HepG2 (cell line): ENCODE measurements around the gene B3GNT9. TPM values are rescaled to one million over a fixed set of nuclear protein-coding genes. Genes with fewer than 3 reads are reported as not detected.

Experiments
- BRCA1 ChIP-seq: sonication (generic); formaldehyde crosslinking; IDR thresholded peaks from 2 replicates; pipeline ENCODE4 v1.4.0; 2020; ENCODE audit warnings: missing genetic modification reagents
- BRD4 ChIP-seq: sonication (generic); formaldehyde crosslinking; IDR thresholded peaks from 2 replicates; pipeline ENCODE4 v1.4.0; 2020; ENCODE audit warnings: missing genetic modification reagents
- GZF1 ChIP-seq: sonication (generic); formaldehyde crosslinking; IDR thresholded peaks from 2 replicates; pipeline ENCODE4 v1.5.1; 2020; ENCODE audit warnings: mild to moderate bottlenecking, missing genetic modification reagents
- HNF4A ChIP-seq: sonication (generic); formaldehyde crosslinking; IDR thresholded peaks from 2 replicates; pipeline ENCODE4 v1.4.0; 2020; ENCODE audit warnings: missing genetic modification reagents
- JDP2 ChIP-seq: sonication (generic); formaldehyde crosslinking; IDR thresholded peaks from 2 replicates; pipeline ENCODE4 v1.8.1; 2022; ENCODE audit warnings: missing genetic modification reagents, borderline replicate concordance
- JUNB ChIP-seq: sonication (generic); formaldehyde crosslinking; IDR thresholded peaks from 2 replicates; pipeline ENCODE4 v1.8.0; 2022; ENCODE audit warnings: missing genetic modification reagents, mild to moderate bottlenecking, borderline replicate concordance
- NRL ChIP-seq: sonication (generic); formaldehyde crosslinking; IDR thresholded peaks from 2 replicates; pipeline ENCODE4 v1.5.0; 2020; ENCODE audit warnings: missing genetic modification reagents, mild to moderate bottlenecking, moderate library complexity, borderline replicate concordance
- PAWR ChIP-seq: sonication (generic); formaldehyde crosslinking; IDR thresholded peaks from 2 replicates; pipeline ENCODE4 v1.4.0; 2020; ENCODE audit warnings: missing genetic modification reagents, mild to moderate bottlenecking, borderline replicate concordance
- PRMT3 ChIP-seq: sonication (generic); formaldehyde crosslinking; IDR thresholded peaks from 2 replicates; pipeline ENCODE4 v1.8.1; 2022; ENCODE audit warnings: low read depth, mild to moderate bottlenecking, moderate library complexity, missing genetic modification reagents, borderline replicate concordance
- SOX6 ChIP-seq, 2 experiments: fragments of 450-650 bp in 1 of 2; sonication (generic) in 1 of 2; formaldehyde crosslinking in 1 of 2; IDR thresholded peaks; 2 replicates each; pipeline versions ENCODE4 v1.4.0 to v1.6.1; 2017 to 2020; ENCODE audit warnings: antibody characterized with exemption in 1 of 2, mild to moderate bottlenecking in 1 of 2, missing genetic modification reagents in 1 of 2
- SP1 ChIP-seq, 2 experiments: fragments of 450-650 bp in 1 of 2; sonication (generic) in 1 of 2; formaldehyde crosslinking in 1 of 2; IDR thresholded peaks; 2 replicates each; pipeline versions ENCODE4 v1.4.0 to v1.6.1; 2016 to 2020; ENCODE audit warnings: missing genetic modification reagents in 1 of 2
- XRCC5 ChIP-seq: fragments of 200-400 bp; formaldehyde crosslinking; optimal IDR thresholded peaks from 2 replicates; pipeline ENCODE3; 2017; ENCODE audit warnings: mild to moderate bottlenecking, low read length
- ZBTB7B ChIP-seq: sonication (generic); formaldehyde crosslinking; IDR thresholded peaks from 2 replicates; pipeline ENCODE4 v1.4.0; 2020; ENCODE audit warnings: missing genetic modification reagents
- ZNF274 ChIP-seq: sonication (generic); formaldehyde crosslinking; IDR thresholded peaks from 2 replicates; pipeline ENCODE4 v1.5.1; 2020; ENCODE audit warnings: mild to moderate bottlenecking, missing genetic modification reagents
- ZNF34 ChIP-seq: sonication (generic); formaldehyde crosslinking; IDR thresholded peaks from 2 replicates; pipeline ENCODE4 v1.4.0; 2020; ENCODE audit warnings: mild to moderate bottlenecking, missing genetic modification reagents, borderline replicate concordance
- ZNF382 ChIP-seq: sonication (generic); formaldehyde crosslinking; IDR thresholded peaks from 2 replicates; pipeline ENCODE4 v1.5.0; 2020; ENCODE audit warnings: missing genetic modification reagents, mild to moderate bottlenecking, borderline replicate concordance
- ZNF749 ChIP-seq: sonication (generic); formaldehyde crosslinking; IDR thresholded peaks from 2 replicates; pipeline ENCODE4 v1.8.0; 2022; ENCODE audit warnings: mild to moderate bottlenecking, missing genetic modification reagents, moderate library complexity, borderline replicate concordance
- ZNF782 ChIP-seq: sonication (generic); formaldehyde crosslinking; IDR thresholded peaks from 2 replicates; pipeline ENCODE4 v1.4.0; 2020; ENCODE audit warnings: missing genetic modification reagents, mild to moderate bottlenecking, borderline replicate concordance
- ZNF839 ChIP-seq: sonication (generic); formaldehyde crosslinking; IDR thresholded peaks from 2 replicates; pipeline ENCODE4 v1.4.0; 2020; ENCODE audit warnings: missing genetic modification reagents, mild to moderate bottlenecking, borderline replicate concordance
- ZSCAN21 ChIP-seq: sonication (generic); formaldehyde crosslinking; IDR thresholded peaks from 2 replicates; pipeline ENCODE4 v1.8.0; 2022; ENCODE audit warnings: mild to moderate bottlenecking, missing genetic modification reagents, moderate library complexity, borderline replicate concordance
- polyA plus RNA-seq, 8 experiments: library from polyadenylated mRNA; depleted of rRNA in 3 of 8; stranded (reverse) in 7 of 8; unstranded in 1 of 8; fragments of >200 nt; fragmentation: Illumina TruSeq in 4 of 8; extraction: Trizol in 4 of 8; gene quantifications; 2 replicates each; pipeline versions ENCODE4 v1.2.1 to v1.2.3, GENCODE V29; 2011 to 2016; ENCODE audit warnings: low read depth in 4 of 8, missing spikeins in 1 of 8, mixed read lengths in 1 of 8; ENCODE audit not compliant: insufficient read depth in 1 of 8
- total RNA-seq, 5 experiments: library from RNA; depleted of rRNA; stranded (reverse); fragments of >200 nt; fragmentation: Illumina TruSeq; extraction: Trizol; gene quantifications; 2 replicates each; pipeline ENCODE4 v1.2.3, GENCODE V29; 2016; ENCODE audit warnings: low read depth in 1 of 5
- TF ChIP-seq, protein P1 (sequence below): sonication (generic); formaldehyde crosslinking; IDR thresholded peaks from 2 replicates; pipeline ENCODE4 v1.5.0; 2020; ENCODE audit warnings: missing genetic modification reagents, mild to moderate bottlenecking, borderline replicate concordance
- TF ChIP-seq, protein P2 (sequence below): sonication (generic); formaldehyde crosslinking; IDR thresholded peaks from 2 replicates; pipeline ENCODE4 v1.4.0; 2020; ENCODE audit warnings: missing genetic modification reagents
- TF ChIP-seq, protein P3 (sequence below): sonication (generic); formaldehyde crosslinking; IDR thresholded peaks from 2 replicates; pipeline ENCODE4 v1.8.0; 2022; ENCODE audit warnings: mild to moderate bottlenecking, missing genetic modification reagents, moderate library complexity

The B3GNT9 gene
- total and polyA plus RNA-seq, 2 of the 13 experiments (the other 11 are each of a cell fraction or from before 2014, with no cell fraction given) = 1.5 to 3.1 TPM

DNA sequence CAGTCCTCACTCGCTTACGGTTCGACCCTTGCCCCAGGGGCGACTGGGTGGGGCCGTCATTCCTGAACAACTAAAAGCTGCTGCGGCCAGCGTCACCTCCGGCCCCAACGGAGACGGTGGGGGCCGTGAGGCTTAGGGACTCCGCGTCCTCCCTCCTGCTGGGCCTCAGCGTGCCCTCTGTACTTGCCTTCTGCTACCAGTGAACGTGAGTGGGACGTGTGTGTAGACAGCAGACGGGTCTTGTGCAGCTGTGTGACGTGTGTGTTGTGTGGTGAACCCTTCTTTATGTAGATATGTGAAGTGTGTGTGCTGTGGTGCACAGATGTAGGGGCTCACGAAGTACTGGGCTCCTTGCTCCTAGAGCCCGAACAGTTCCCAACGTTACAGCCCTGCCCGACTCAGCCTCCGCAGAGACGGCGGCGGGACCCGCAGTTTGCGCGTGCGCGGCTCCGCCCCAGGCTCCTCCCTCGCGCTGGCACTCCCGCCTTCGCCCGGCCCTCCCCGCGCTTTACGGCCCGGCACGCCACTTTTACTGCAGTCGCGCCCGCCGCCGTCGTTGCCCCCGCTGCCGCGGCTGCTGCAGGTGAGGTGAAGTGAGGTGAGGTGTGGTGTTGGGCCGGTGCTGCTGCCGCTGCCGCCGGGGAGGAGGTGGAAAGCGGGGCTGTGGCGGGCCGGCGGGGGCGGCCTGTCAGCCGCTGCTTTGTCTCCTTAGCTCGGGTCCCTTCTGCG is 41.2 kb downstream of the B3GNT9 start, which contains the start of gene PHAF1 (continued):
- TF ChIP-seq, protein P1, sequence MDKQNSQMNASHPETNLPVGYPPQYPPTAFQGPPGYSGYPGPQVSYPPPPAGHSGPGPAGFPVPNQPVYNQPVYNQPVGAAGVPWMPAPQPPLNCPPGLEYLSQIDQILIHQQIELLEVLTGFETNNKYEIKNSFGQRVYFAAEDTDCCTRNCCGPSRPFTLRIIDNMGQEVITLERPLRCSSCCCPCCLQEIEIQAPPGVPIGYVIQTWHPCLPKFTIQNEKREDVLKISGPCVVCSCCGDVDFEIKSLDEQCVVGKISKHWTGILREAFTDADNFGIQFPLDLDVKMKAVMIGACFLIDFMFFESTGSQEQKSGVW (CRISPR knock-in tag) = peak; percentile 90; the same call in 1 of the 2 replicates
- TF ChIP-seq PAWR (CRISPR knock-in tag) = no peak; the same call in 1 of the 2 replicates
- TF ChIP-seq, protein P2, sequence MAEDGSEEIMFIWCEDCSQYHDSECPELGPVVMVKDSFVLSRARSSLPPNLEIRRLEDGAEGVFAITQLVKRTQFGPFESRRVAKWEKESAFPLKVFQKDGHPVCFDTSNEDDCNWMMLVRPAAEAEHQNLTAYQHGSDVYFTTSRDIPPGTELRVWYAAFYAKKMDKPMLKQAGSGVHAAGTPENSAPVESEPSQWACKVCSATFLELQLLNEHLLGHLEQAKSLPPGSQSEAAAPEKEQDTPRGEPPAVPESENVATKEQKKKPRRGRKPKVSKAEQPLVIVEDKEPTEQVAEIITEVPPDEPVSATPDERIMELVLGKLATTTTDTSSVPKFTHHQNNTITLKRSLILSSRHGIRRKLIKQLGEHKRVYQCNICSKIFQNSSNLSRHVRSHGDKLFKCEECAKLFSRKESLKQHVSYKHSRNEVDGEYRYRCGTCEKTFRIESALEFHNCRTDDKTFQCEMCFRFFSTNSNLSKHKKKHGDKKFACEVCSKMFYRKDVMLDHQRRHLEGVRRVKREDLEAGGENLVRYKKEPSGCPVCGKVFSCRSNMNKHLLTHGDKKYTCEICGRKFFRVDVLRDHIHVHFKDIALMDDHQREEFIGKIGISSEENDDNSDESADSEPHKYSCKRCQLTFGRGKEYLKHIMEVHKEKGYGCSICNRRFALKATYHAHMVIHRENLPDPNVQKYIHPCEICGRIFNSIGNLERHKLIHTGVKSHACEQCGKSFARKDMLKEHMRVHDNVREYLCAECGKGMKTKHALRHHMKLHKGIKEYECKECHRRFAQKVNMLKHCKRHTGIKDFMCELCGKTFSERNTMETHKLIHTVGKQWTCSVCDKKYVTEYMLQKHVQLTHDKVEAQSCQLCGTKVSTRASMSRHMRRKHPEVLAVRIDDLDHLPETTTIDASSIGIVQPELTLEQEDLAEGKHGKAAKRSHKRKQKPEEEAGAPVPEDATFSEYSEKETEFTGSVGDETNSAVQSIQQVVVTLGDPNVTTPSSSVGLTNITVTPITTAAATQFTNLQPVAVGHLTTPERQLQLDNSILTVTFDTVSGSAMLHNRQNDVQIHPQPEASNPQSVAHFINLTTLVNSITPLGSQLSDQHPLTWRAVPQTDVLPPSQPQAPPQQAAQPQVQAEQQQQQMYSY (CRISPR knock-in tag) = 0 out of 2 replicates have a peak, but pooled peaks have one; percentile 21
- TF ChIP-seq JUNB (CRISPR knock-in tag) = no peak; the same call in 1 of the 2 replicates
- peak; percentile 62; the same call in 1 of the 2 replicates for TF ChIP-seq BRCA1 (CRISPR knock-in tag)
- TF ChIP-seq ZSCAN21 (CRISPR knock-in tag) = peak; percentile 86
- TF ChIP-seq, protein P3, sequence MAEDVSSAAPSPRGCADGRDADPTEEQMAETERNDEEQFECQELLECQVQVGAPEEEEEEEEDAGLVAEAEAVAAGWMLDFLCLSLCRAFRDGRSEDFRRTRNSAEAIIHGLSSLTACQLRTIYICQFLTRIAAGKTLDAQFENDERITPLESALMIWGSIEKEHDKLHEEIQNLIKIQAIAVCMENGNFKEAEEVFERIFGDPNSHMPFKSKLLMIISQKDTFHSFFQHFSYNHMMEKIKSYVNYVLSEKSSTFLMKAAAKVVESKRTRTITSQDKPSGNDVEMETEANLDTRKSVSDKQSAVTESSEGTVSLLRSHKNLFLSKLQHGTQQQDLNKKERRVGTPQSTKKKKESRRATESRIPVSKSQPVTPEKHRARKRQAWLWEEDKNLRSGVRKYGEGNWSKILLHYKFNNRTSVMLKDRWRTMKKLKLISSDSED (CRISPR knock-in tag) = no peak
- peak; percentile 88; the same call in 1 of the 2 replicates for TF ChIP-seq ZBTB7B
- no peak; the same call in 1 of the 2 replicates for TF ChIP-seq ZNF274 (CRISPR knock-in tag)
- no peak for TF ChIP-seq SP1 (IDR thresholded peaks at IDR 0.05)
- peak; percentile 71 for TF ChIP-seq SP1 (CRISPR knock-in tag; IDR thresholded peaks at IDR 0.05)
- no peak for TF ChIP-seq ZNF782
- TF ChIP-seq ZNF34 = no peak
- TF ChIP-seq JDP2 = no peak; the same call in 1 of the 2 replicates
- no peak; the same call in 1 of the 2 replicates for TF ChIP-seq PRMT3 (CRISPR knock-in tag)
- no peak for TF ChIP-seq ZNF382
- TF ChIP-seq HNF4A (CRISPR knock-in tag) = peak; percentile 79
- TF ChIP-seq BRD4 = peak; percentile 96; the same call in 1 of the 2 replicates
- TF ChIP-seq GZF1 (CRISPR knock-in tag) = peak; percentile 31; the same call in 1 of the 2 replicates
- peak; percentile 26 for TF ChIP-seq XRCC5
- peak; percentile 94; the same call in 1 of the 2 replicates for TF ChIP-seq ZNF839 (CRISPR knock-in tag)
- peak; percentile 83; the same call in 1 of the 2 replicates for TF ChIP-seq NRL (CRISPR knock-in tag)
- TF ChIP-seq SOX6 (IDR thresholded peaks at IDR 0.05) = no peak
- TF ChIP-seq SOX6 (CRISPR knock-in tag; IDR thresholded peaks at IDR 0.05) = peak; percentile 59
- TF ChIP-seq ZNF749 = no peak
